Endothelial cell of umbilical vein (primary cell): ENCODE measurements around the gene PHLPP1. TPM values are rescaled to one million over a fixed set of nuclear protein-coding genes. Genes with fewer than 3 reads are reported as not detected.

Experiments
- BruUV-seq: library from RNA; stranded (reverse); fragments of 400-500 nt; replicated peaks from 2 replicates; lab custom pipeline; 2021; lab: Mats Ljungman, UMichigan
- CTCF ChIA-PET: fragments of 300-600, 350-600 bp; sonication (Branson Sonifier 250); formaldehyde crosslinking; loops from one replicate; lab custom pipeline; 2021; ENCODE audit warnings: antibody characterized with exemption, inconsistent platforms; lab: Charles Lee
- POLR2A ChIA-PET: fragments of 300-600, 350-600 bp; sonication (Branson Sonifier 250); formaldehyde crosslinking; loops from one replicate; lab custom pipeline; 2021; ENCODE audit warnings: antibody characterized with exemption, inconsistent platforms; lab: Charles Lee
- DNase-seq: peaks from one replicate; pipeline ENCODE4 v3.0.0-alpha.2; 2011; ENCODE audit warnings: low read depth, low spot score
- FAIRE-seq: peaks from 2 replicates; lab custom pipeline; 2011; peaks lifted over from hg19 to GRCh38; lab: Jason Lieb, UNC
- H2AFZ ChIP-seq: 2 replicates; pipeline ENCODE4 v1.6.0; 2012; ENCODE audit warnings: low read depth, low read length, control low read depth, inconsistent platforms
- H3K27ac ChIP-seq: 2 replicates; pipeline ENCODE4 v1.5.1; 2011; ENCODE audit warnings: low read depth, mild to moderate bottlenecking, control low read depth, low read length, moderate library complexity; ENCODE audit not compliant: insufficient read depth
- H3K27me3 ChIP-seq, 2 experiments: 2 replicates each; pipeline versions ENCODE4 v1.6.0 to v1.6.1; 2011; ENCODE audit warnings: low read length in 2 of 2, mixed read lengths in 1 of 2; ENCODE audit not compliant: control insufficient read depth in 2 of 2, insufficient read depth in 2 of 2
- H3K36me3 ChIP-seq, 2 experiments: 2 replicates in 1 of 2; 3 replicates in 1 of 2; pipeline ENCODE4 v1.5.1; 2011; ENCODE audit warnings: low read length in 2 of 2, mild to moderate bottlenecking in 1 of 2, moderate library complexity in 1 of 2; ENCODE audit not compliant: control insufficient read depth in 2 of 2, insufficient read depth in 2 of 2; ENCODE audit errors: extremely low read depth in 1 of 2
- H3K4me1 ChIP-seq: 3 replicates; pipeline ENCODE4 v1.5.1; 2011; ENCODE audit warnings: mild to moderate bottlenecking, low read length; ENCODE audit not compliant: control insufficient read depth, insufficient read depth; ENCODE audit errors: extremely low read depth
- H3K4me2 ChIP-seq: 2 replicates; pipeline ENCODE4 v1.6.1; 2011; ENCODE audit warnings: low read length, control low read depth, mixed read lengths; ENCODE audit not compliant: insufficient read depth
- H3K4me3 ChIP-seq, 3 experiments: fragments of 200-600 bp in 1 of 3; sonication (generic), shearing (Covaris generic) in 1 of 3; replicated peaks in 1 of 3; 2 replicates each; pipeline ENCODE4 v1.5.1; 2011 to 2016; ENCODE audit warnings: control low read depth in 3 of 3, low read length in 3 of 3, mild to moderate bottlenecking in 2 of 3, inconsistent platforms in 1 of 3, low read depth in 1 of 3, moderate library complexity in 1 of 3; ENCODE audit not compliant: insufficient read depth in 1 of 3
- H3K79me2 ChIP-seq: 2 replicates; pipeline ENCODE4 v1.6.0; 2012; ENCODE audit warnings: low read length, inconsistent platforms; ENCODE audit not compliant: control insufficient read depth, insufficient read depth
- H3K9ac ChIP-seq: replicated peaks from 2 replicates; pipeline ENCODE3; 2011; ENCODE audit warnings: low read length, control low read depth; ENCODE audit not compliant: insufficient read depth; ENCODE audit errors: extremely low read depth
- H3K9me1 ChIP-seq: replicated peaks from 3 replicates; pipeline ENCODE4 v1.6.0; 2011; ENCODE audit warnings: mild to moderate bottlenecking, low read length; ENCODE audit not compliant: control insufficient read depth, insufficient read depth; ENCODE audit errors: extremely low read depth
- H3K9me3 ChIP-seq: replicated peaks from 2 replicates; pipeline ENCODE4 v1.5.1; 2012; ENCODE audit warnings: low read length, inconsistent platforms; ENCODE audit not compliant: control insufficient read depth, insufficient read depth
- H4K20me1 ChIP-seq: replicated peaks from 2 replicates; pipeline ENCODE3; 2011; ENCODE audit warnings: mild to moderate bottlenecking, low read length; ENCODE audit not compliant: control insufficient read depth, insufficient read depth; ENCODE audit errors: extremely low read depth
- EZH2 ChIP-seq: IDR thresholded peaks from 2 replicates; pipeline ENCODE4 v1.6.1; 2012; ENCODE audit warnings: borderline replicate concordance, low read depth, mild to moderate bottlenecking, moderate library complexity, low read length, inconsistent platforms; ENCODE audit not compliant: severe bottlenecking
- FOS ChIP-seq: IDR thresholded peaks from 2 replicates; pipeline ENCODE4 v1.6.1; 2011; ENCODE audit warnings: mild to moderate bottlenecking, low read length, moderate library complexity, borderline replicate concordance; ENCODE audit not compliant: insufficient read depth
- GATA2 ChIP-seq: IDR thresholded peaks from 2 replicates; pipeline ENCODE4 v1.7.0; 2011; ENCODE audit warnings: low read depth, mild to moderate bottlenecking, moderate library complexity, mixed read lengths, low read length; ENCODE audit not compliant: insufficient read length, insufficient read depth
- JUN ChIP-seq: IDR thresholded peaks from 2 replicates; pipeline ENCODE4 v1.6.1; 2011; ENCODE audit warnings: borderline replicate concordance, low read depth; ENCODE audit not compliant: insufficient read length, insufficient read depth
- MYC ChIP-seq: IDR thresholded peaks from one replicate; pipeline ENCODE4 v1.6.1; 2011; ENCODE audit warnings: mild to moderate bottlenecking, low read depth, low read length
- POLR2A ChIP-seq: IDR thresholded peaks from 2 replicates; pipeline ENCODE4 v1.6.1; 2012; ENCODE audit warnings: low read depth, mild to moderate bottlenecking, control low read depth, low read length
- dilution Hi-C: fragments of 300-500 bp; cut with MboI; formaldehyde crosslinking; loops from one replicate; pipeline ENCODE4 v1.15.0; 2019; ENCODE audit warnings: low sequenced_read_pairs; ENCODE audit not compliant: extremely low pct_ligation_motif_present
- intact Hi-C: fragments of 100-400 bp; cut with micrococcal nuclease; formaldehyde crosslinking; loops from one replicate; pipeline ENCODE4 v1.10.0; 2022
- polyA plus RNA-seq, 4 experiments: library from polyadenylated mRNA; depleted of rRNA in 3 of 4; stranded (reverse) in 3 of 4; unstranded in 1 of 4; fragments of >200 nt; gene quantifications; 2 replicates each; pipeline versions ENCODE4 v1.2.1 to v1.2.3, GENCODE V29; 2011 to 2012; ENCODE audit warnings: missing spikeins in 1 of 4
- total RNA-seq: library from RNA; stranded (reverse); gene quantifications from 2 replicates; pipeline ENCODE4 v1.2.3, GENCODE V29; 2021
- TF ChIP-seq, protein P1 (sequence below), 2 donors: IDR thresholded peaks; 1 replicate in 1 of 2; 2 replicates in 1 of 2; pipeline ENCODE4 v1.5.1; 2011; ENCODE audit warnings: low read length in 2 of 2, mild to moderate bottlenecking in 2 of 2, moderate library complexity in 2 of 2, control low read depth in 1 of 2, inconsistent platforms in 1 of 2, low read depth in 1 of 2; ENCODE audit not compliant: insufficient read depth in 1 of 2; ENCODE audit errors: extremely low read depth in 1 of 2
- TF ChIP-seq, protein P2 (sequence below): IDR thresholded peaks from 2 replicates; pipeline ENCODE4 v1.6.1; 2011; ENCODE audit not compliant: insufficient read depth, insufficient read length

The PHLPP1 gene
- total and polyA plus RNA-seq, 2 donors (not counting 3 experiments of a cell fraction or from before 2014, with no cell fraction given): 4.0 to 10.8 TPM

DNA sequence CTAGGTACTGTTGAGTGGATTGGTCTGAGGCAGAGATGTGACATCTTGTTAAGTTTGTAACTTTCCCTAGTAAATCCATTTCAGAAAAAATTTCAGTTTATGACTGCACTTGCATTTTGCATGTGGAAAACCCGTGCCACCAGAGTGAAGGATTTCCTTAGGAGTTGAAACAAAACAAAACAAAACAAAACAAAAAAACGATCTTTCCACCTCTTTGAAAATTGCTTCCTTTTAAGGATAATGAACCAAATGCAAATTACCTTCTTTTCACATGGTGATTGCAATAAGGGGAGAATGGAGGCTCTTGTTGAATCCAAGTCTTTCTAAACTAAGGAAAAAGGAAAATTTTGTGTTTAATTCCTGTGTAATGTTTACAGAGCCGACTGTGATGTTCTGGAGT lies 43.2 kb downstream of the PHLPP1 start:
- POLR2A ChIA-PET: no interaction called here
- DNase-seq: peak; percentile 28

More for the DNA sequence above, 43.2 kb downstream of the PHLPP1 start:
- Histone ChIP-seq H3K79me2 (no peaks in the 10 kb centered on the region), H3K4me2 (no peak overlapping the region), H3K9me3 (no peaks in the 10 kb centered on the region), H3K36me3 (no peaks in the 10 kb centered on the region), H3K27me3 (no peaks in the 10 kb centered on the region), H4K20me1 (no peaks in the 10 kb centered on the region), H2AFZ (no peak overlapping the region), H3K4me3 (no peak overlapping the region), H3K9me1 (no peaks in the 10 kb centered on the region), H3K27ac (no peak overlapping the region), H3K9ac (no peak overlapping the region), H3K4me1 (peaks cover 10% of the 10 kb centered on the region)
- CTCF ChIA-PET: interaction anchor here (0.7 to 1.8 kb wide), 4 partner anchors 12 to 200 kb away, joined by 3 to 5 read pairs (median 4); no protein-coding TSS in a partner anchor
- TF ChIP-seq JUN (no peak), FOS (no peak), EZH2 (no peak), POLR2A (no peak), MYC (no peak), GATA2 (no peak)
- TF ChIP-seq, protein P1, sequence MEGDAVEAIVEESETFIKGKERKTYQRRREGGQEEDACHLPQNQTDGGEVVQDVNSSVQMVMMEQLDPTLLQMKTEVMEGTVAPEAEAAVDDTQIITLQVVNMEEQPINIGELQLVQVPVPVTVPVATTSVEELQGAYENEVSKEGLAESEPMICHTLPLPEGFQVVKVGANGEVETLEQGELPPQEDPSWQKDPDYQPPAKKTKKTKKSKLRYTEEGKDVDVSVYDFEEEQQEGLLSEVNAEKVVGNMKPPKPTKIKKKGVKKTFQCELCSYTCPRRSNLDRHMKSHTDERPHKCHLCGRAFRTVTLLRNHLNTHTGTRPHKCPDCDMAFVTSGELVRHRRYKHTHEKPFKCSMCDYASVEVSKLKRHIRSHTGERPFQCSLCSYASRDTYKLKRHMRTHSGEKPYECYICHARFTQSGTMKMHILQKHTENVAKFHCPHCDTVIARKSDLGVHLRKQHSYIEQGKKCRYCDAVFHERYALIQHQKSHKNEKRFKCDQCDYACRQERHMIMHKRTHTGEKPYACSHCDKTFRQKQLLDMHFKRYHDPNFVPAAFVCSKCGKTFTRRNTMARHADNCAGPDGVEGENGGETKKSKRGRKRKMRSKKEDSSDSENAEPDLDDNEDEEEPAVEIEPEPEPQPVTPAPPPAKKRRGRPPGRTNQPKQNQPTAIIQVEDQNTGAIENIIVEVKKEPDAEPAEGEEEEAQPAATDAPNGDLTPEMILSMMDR (IDR thresholded peaks at IDR 0.05; ENCODE audit: extremely low read depth in 1 of 2, insufficient read depth in 1 of 2, low read depth in 1 of 2, low read length in 2 of 2): no peak
- TF ChIP-seq, protein P2, sequence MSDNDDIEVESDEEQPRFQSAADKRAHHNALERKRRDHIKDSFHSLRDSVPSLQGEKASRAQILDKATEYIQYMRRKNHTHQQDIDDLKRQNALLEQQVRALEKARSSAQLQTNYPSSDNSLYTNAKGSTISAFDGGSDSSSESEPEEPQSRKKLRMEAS: no peak
- BruUV-seq: no TSS peak
- FAIRE-seq: peak; percentile 64
- dilution Hi-C loops (no loop called here), intact Hi-C loops (no loop called here)
